Fibroblast of upper back skin (primary cell): ENCODE results near the gene DNAL4.
"Not testable (repeated sequence)": the region's sequence is repeated elsewhere in the genome, so short reads cannot be mapped to it uniquely, and the experiment has no call there.

Experiments
- DNase-seq: peaks from one replicate; pipeline ENCODE4 v3.0.0-alpha.2; 2013

DNAL4 gene

DNA sequence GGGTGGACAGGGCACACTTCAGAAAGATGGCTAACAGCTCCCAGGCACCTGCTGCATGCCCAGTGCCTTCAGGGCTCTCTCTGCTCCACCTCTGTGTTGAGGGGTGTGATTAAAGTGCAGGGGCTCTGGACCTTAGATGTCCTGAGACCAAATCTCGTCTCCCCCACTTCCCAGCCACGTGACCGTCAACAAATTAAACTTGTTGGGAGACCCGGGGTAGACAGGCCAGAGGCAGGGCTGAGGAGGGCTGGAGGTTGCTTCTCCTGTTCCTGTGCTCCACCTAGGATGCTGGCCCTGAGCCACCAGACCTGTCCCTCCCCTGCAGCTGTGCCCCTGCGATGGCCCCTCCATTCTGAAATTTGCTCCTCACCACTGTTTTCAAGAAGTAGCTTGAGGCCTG is 32.9 kb upstream of the DNAL4 start:
- DNase-seq: no peak

DNA sequence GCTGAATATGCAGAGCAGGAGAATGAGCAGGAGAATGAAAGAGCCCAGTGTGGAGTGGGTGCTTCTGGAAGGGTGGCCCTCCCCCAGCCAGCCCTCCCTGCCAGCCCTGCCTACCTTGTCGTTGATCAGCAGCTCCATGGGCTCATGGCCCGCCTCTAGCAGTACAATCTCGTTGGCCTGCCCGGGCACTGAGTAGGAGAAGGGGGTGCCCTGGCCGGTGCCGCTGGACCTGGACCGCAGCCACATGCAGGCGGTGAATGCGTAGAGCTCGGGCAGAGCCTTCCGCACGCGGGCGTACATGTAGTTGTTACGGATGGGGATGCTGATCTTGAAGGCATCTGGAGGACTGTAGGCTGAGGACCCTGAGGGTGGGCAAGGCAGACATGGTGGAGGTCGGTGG is 32.4 kb upstream of the DNAL4 start:
- DNase-seq: no peak

GRCh38 chr22:38824585-38824984 is 30.6 kb upstream of the DNAL4 start:
- peak; percentile 73 for DNase-seq

DNA sequence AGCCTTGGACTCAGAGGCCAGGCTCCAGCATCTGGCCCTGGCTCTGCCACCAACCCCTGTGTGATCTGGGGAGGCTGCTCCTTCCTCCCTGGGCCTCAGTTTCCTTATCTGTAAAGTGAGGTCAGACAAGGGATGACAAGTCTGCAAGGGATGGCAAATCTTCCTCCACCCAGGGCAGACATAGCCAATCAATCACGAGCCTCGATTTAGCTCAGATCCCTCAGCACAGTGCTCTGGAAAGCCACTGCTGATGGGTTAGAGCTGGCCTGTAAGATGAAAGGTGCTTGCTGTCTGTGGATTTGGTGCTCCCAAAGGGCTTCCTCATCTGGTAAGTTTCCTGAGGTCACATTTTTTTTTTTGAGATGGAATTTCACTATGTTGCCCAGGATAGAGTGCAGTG is 29.7 kb upstream of the DNAL4 start:
- DNase-seq: no peak

DNA sequence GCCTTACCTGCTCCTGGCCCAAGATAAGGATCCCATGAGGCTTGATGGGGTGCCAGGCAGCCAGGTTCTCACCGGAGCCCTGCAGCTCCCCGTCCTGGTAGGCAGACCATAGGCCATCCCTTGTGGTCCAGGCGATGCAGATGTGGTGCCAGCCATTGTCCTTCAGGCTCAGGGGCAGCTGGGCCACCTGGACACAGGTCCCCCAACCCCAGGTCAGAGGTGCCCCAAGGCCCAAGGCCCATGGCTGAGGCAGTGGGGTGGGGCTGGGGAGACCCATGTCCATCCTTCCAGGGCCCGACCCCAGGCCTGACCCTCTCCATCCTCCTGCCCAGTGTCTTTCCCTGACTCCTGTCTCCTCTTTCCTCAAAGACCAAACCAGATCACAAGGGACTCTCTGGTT is 29.1 kb upstream of the DNAL4 start:
- no peak for DNase-seq

GRCh38 chr22:38820020-38820419 is 26.1 kb upstream of the DNAL4 start:
- DNase-seq: no peak

DNA sequence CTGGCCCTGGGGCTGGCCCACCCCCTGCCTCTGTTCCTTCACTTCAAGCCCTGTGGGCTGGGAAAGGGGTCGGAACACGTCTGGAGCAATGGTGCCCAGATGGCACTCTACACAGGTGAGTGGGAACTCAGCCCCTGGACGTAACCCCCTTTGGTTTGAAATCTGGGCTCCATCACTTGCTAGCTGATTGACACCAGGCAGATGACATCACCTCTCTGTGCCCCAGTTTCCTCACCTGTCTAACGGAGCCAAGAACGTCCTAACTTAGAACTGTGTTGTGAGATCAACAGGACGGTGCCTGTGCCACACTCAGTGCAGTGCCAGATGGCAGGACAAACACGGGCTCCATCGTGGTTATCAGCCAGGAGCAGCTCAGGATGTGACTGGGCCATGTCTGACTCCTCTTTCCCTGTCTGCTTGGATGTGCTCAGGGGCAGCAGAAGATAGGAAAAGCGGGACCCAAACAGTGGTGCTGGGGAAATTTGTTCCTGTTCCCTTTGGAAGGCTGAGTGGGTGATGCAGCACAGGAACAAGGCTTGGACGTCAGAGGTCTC is 25.5 kb upstream of the DNAL4 start:
- DNase-seq: no peak

- DNase-seq: no peak
These were observed 23.3 kb upstream of the DNAL4 start for GRCh38 chr22:38817196-38817595.

GRCh38 chr22:38815842-38816241 is 21.9 kb upstream of the DNAL4 start:
- DNase-seq: no peak

GRCh38 chr22:38811241-38811640 is 17.3 kb upstream of the DNAL4 start:
- DNase-seq: no peak

- not testable (repeated sequence) for DNase-seq
These were observed 11.2 kb upstream of the DNAL4 start for GRCh38 chr22:38805041-38805593.

DNA sequence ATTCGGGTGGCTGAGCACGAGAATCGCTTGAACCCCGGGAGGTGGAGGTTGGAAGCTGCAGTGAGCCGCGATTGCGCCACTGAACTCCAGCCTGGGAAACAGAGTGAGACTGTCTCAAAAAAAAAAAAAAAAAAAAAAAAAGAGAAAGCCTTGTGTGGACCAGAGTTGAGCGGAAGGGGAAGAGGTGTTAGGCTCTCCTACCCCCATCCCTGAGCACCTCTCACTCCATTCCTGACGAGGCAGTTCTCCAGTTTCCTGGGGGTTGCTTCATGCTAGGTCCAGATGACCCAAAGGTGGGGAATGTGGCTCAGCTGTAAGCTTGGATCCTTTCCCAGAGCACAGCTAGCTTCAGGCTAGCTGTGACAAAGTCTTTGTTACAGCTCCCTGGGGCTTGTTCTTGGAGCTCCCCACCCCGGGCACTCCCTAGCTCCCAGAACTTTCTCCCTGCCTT is 8.8 kb upstream of the DNAL4 start:
- DNase-seq: peak; percentile 97

- DNase-seq: peak; percentile 38
These were observed 5.5 kb upstream of the DNAL4 start for GRCh38 chr22:38799265-38800002.

DNA sequence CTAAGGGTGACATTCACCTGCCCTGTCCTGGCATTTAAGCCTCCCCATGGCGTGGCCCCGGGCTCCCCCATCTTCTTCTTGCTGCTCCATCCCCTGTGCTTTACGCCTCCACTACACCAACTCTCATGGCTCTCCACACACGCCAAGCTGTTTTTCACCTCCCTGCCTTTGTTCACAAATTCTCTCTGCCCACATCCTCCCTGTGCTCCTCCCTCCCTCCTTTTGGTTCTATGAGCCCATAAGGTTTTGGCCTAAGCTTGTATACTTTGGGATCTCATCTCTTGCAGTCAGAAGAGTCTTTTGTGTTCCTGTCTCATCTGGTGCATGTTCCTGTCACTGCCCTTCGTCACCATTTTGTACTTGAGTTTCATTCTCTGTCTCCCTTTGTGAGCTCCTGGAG is 4.6 kb upstream of the DNAL4 start:
- DNase-seq: no peak

- DNase-seq: no peak
These were observed 2.5 kb upstream of the DNAL4 start for GRCh38 chr22:38796262-38796957.

DNA sequence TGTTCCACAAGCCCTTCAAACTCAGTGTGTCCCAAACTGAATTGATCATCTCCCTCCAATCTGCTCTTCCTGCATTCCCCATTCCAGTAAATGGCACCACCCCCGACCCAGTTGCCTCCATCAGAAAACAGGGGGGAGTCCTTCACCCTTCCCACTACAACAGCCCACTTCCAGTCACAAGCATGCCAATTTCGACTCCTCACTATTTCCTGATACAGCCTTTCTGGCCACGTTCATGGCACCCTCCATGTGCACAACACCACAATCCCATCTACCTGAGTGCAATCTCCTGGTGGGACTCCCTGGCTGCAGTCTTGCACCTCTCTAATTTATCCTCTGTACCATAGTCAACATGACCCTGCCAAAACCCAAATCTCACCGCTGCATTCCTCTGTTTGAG is 1.6 kb upstream of the DNAL4 start:
- no peak for DNase-seq

DNA sequence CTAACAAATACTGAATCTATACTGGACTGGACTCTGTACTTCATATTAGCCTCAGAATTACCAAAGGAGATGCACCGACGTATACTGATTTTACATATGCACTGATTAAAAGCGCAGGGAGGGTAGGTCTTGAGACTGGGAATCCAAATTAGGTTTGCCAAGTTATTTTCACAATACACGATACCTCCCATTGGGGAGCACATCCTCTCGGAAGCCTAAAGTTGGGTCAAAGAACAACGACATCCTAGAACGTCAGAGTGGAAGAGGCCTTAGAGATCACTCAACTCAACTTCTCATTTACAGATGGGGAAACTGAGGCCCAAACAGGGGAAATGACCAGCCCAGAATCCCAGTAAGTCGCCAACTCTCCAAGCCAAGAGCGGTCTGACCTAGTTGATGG is 626 bp downstream of the DNAL4 start:
- DNase-seq: no peak

DNA sequence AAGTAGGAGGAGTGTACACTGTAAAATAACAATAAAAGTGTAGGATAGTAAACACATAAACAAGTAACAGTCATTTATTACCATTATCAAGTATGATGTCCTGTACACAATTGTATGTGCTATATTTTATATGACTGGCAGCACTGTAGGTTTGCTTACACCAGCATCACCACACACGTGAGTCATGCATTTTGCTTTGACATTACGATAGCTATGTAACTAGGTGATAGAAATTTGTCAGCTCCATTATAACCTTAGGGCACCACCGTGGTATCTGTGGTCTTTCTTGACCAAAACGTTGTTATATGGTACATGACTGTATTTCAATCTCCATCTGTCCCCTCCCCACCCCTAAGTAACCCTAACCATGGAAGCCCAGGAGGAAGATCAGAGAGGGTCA is 1.1 kb downstream of the DNAL4 start:
- no peak for DNase-seq

GRCh38 chr22:38789606-38790005 is 4.3 kb downstream of the DNAL4 start:
- no peak for DNase-seq

- DNase-seq: no peak
These were observed 5.1 kb downstream of the DNAL4 start for GRCh38 chr22:38788846-38789245.

GRCh38 chr22:38788021-38788816 is 5.7 kb downstream of the DNAL4 start:
- peak; percentile 93 for DNase-seq

GRCh38 chr22:38786631-38787030 is 7.3 kb downstream of the DNAL4 start:
- no peak for DNase-seq

GRCh38 chr22:38784856-38785255 is 9.1 kb downstream of the DNAL4 start:
- DNase-seq: no peak
